HepG2 (cell line): Measurements from ENCODE around the gene PEAK3. TPM values are rescaled to one million over a fixed set of nuclear protein-coding genes. Genes with fewer than 3 reads are reported as not detected.

Source experiments
- CBX1 ChIP-seq: IDR thresholded peaks from one replicate; pipeline ENCODE4 v1.6.1; 2016; ENCODE audit warnings: antibody characterized with exemption, low read depth
- DR1 ChIP-seq: sonication (generic); formaldehyde crosslinking; IDR thresholded peaks from 2 replicates; pipeline ENCODE4 v1.8.0; 2021; ENCODE audit warnings: mild to moderate bottlenecking, missing genetic modification reagents, inconsistent platforms
- HOXD1 ChIP-seq: sonication (generic); formaldehyde crosslinking; IDR thresholded peaks from 2 replicates; pipeline ENCODE4 v1.5.0; 2020; ENCODE audit warnings: missing genetic modification reagents
- IKZF1 ChIP-seq: fragments of 450-650 bp; IDR thresholded peaks from 2 replicates; pipeline ENCODE4 v1.7.1; 2016
- KDM4B ChIP-seq: sonication (generic); formaldehyde crosslinking; IDR thresholded peaks from 2 replicates; pipeline ENCODE4 v1.4.0; 2020; ENCODE audit warnings: missing genetic modification reagents
- NFYC ChIP-seq: IDR thresholded peaks from 2 replicates; pipeline ENCODE4 v1.6.1; 2016; ENCODE audit warnings: missing genetic modification reagents, missing compliant biosample characterization
- SKIL ChIP-seq: sonication (generic); formaldehyde crosslinking; IDR thresholded peaks from 2 replicates; pipeline ENCODE4 v1.8.0; 2022; ENCODE audit warnings: missing genetic modification reagents, mild to moderate bottlenecking, moderate library complexity, borderline replicate concordance
- SP1 ChIP-seq, 2 experiments: fragments of 450-650 bp in 1 of 2; sonication (generic) in 1 of 2; formaldehyde crosslinking in 1 of 2; IDR thresholded peaks; 2 replicates each; pipeline versions ENCODE4 v1.4.0 to v1.6.1; 2016 to 2020; ENCODE audit warnings: missing genetic modification reagents in 1 of 2
- SP5 ChIP-seq: IDR thresholded peaks from 2 replicates; pipeline ENCODE4 v1.6.1; 2016; ENCODE audit warnings: low read depth, borderline replicate concordance
- TCF7L2 ChIP-seq: IDR thresholded peaks from 2 replicates; pipeline ENCODE4 v1.6.1; 2011; ENCODE audit warnings: mild to moderate bottlenecking, low read depth, low read length, moderate library complexity
- ZBTB21 ChIP-seq: sonication (generic); formaldehyde crosslinking; IDR thresholded peaks from 2 replicates; pipeline ENCODE4 v1.4.0; 2020; ENCODE audit warnings: missing genetic modification reagents
- ZNF253 ChIP-seq: sonication (generic); formaldehyde crosslinking; IDR thresholded peaks from 2 replicates; pipeline ENCODE4 v1.8.0; 2022; ENCODE audit warnings: mild to moderate bottlenecking, missing genetic modification reagents, borderline replicate concordance
- ZNF430 ChIP-seq: sonication (generic); formaldehyde crosslinking; IDR thresholded peaks from 2 replicates; pipeline ENCODE4 v1.9.0; 2021; ENCODE audit warnings: mild to moderate bottlenecking, missing genetic modification reagents
- ZNF784 ChIP-seq: sonication (generic); formaldehyde crosslinking; IDR thresholded peaks from 2 replicates; pipeline ENCODE4 v1.5.1; 2020; ENCODE audit warnings: missing genetic modification reagents, mild to moderate bottlenecking, borderline replicate concordance
- polyA plus RNA-seq, 8 experiments: library from polyadenylated mRNA; depleted of rRNA in 3 of 8; stranded (reverse) in 7 of 8; unstranded in 1 of 8; fragments of >200 nt; fragmentation: Illumina TruSeq in 4 of 8; extraction: Trizol in 4 of 8; gene quantifications; 2 replicates each; pipeline versions ENCODE4 v1.2.1 to v1.2.3, GENCODE V29; 2011 to 2016; ENCODE audit warnings: low read depth in 4 of 8, missing spikeins in 1 of 8, mixed read lengths in 1 of 8; ENCODE audit not compliant: insufficient read depth in 1 of 8
- total RNA-seq, 5 experiments: library from RNA; depleted of rRNA; stranded (reverse); fragments of >200 nt; fragmentation: Illumina TruSeq; extraction: Trizol; gene quantifications; 2 replicates each; pipeline ENCODE4 v1.2.3, GENCODE V29; 2016; ENCODE audit warnings: low read depth in 1 of 5
- TF ChIP-seq, protein P1 (sequence below): sonication (generic); formaldehyde crosslinking; IDR thresholded peaks from 2 replicates; pipeline ENCODE4 v1.9.0; 2021; ENCODE audit warnings: mild to moderate bottlenecking, missing genetic modification reagents
- TF ChIP-seq, protein P2 (sequence below): sonication (generic); formaldehyde crosslinking; IDR thresholded peaks from 2 replicates; pipeline ENCODE4 v1.4.0; 2020; ENCODE audit warnings: missing genetic modification reagents, mild to moderate bottlenecking, borderline replicate concordance

Gene PEAK3
- total and polyA plus RNA-seq, 2 of the 13 experiments (the other 11 are each of a cell fraction or from before 2014, with no cell fraction given): not detected

GRCh38 chr19:2269244-2270156, 12.5 kb downstream of the PEAK3 start (continued):
- TF ChIP-seq SKIL (CRISPR knock-in tag) (no peak), SP5 (peak; percentile 78; the same call in 1 of the 2 replicates), KDM4B (0 out of 2 replicates have a peak, but pooled peaks have one; percentile 31), DR1 (CRISPR knock-in tag) (peak; percentile 97), CBX1 (peak; percentile 76), TCF7L2 (no peak), ZBTB21 (peak; percentile 26; the same call in 1 of the 2 replicates), IKZF1 (no peak), ZNF253 (CRISPR knock-in tag) (no peak), HOXD1 (CRISPR knock-in tag) (peak; percentile 44; the same call in 1 of the 2 replicates), NFYC (CRISPR knock-in tag) (peak; percentile 88), SP1 (IDR thresholded peaks at IDR 0.05) (peak; percentile 71; the same call in 1 of the 2 replicates), SP1 (CRISPR knock-in tag; IDR thresholded peaks at IDR 0.05) (peak; percentile 98), ZNF784 (no peak), ZNF430 (CRISPR knock-in tag) (peak; percentile 83)
- TF ChIP-seq, protein P1, sequence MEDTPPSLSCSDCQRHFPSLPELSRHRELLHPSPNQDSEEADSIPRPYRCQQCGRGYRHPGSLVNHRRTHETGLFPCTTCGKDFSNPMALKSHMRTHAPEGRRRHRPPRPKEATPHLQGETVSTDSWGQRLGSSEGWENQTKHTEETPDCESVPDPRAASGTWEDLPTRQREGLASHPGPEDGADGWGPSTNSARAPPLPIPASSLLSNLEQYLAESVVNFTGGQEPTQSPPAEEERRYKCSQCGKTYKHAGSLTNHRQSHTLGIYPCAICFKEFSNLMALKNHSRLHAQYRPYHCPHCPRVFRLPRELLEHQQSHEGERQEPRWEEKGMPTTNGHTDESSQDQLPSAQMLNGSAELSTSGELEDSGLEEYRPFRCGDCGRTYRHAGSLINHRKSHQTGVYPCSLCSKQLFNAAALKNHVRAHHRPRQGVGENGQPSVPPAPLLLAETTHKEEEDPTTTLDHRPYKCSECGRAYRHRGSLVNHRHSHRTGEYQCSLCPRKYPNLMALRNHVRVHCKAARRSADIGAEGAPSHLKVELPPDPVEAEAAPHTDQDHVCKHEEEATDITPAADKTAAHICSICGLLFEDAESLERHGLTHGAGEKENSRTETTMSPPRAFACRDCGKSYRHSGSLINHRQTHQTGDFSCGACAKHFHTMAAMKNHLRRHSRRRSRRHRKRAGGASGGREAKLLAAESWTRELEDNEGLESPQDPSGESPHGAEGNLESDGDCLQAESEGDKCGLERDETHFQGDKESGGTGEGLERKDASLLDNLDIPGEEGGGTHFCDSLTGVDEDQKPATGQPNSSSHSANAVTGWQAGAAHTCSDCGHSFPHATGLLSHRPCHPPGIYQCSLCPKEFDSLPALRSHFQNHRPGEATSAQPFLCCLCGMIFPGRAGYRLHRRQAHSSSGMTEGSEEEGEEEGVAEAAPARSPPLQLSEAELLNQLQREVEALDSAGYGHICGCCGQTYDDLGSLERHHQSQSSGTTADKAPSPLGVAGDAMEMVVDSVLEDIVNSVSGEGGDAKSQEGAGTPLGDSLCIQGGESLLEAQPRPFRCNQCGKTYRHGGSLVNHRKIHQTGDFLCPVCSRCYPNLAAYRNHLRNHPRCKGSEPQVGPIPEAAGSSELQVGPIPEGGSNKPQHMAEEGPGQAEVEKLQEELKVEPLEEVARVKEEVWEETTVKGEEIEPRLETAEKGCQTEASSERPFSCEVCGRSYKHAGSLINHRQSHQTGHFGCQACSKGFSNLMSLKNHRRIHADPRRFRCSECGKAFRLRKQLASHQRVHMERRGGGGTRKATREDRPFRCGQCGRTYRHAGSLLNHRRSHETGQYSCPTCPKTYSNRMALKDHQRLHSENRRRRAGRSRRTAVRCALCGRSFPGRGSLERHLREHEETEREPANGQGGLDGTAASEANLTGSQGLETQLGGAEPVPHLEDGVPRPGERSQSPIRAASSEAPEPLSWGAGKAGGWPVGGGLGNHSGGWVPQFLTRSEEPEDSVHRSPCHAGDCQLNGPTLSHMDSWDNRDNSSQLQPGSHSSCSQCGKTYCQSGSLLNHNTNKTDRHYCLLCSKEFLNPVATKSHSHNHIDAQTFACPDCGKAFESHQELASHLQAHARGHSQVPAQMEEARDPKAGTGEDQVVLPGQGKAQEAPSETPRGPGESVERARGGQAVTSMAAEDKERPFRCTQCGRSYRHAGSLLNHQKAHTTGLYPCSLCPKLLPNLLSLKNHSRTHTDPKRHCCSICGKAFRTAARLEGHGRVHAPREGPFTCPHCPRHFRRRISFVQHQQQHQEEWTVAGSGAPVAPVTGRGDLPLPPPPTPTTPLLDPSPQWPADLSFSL (CRISPR knock-in tag): no peak
- TF ChIP-seq, protein P2, sequence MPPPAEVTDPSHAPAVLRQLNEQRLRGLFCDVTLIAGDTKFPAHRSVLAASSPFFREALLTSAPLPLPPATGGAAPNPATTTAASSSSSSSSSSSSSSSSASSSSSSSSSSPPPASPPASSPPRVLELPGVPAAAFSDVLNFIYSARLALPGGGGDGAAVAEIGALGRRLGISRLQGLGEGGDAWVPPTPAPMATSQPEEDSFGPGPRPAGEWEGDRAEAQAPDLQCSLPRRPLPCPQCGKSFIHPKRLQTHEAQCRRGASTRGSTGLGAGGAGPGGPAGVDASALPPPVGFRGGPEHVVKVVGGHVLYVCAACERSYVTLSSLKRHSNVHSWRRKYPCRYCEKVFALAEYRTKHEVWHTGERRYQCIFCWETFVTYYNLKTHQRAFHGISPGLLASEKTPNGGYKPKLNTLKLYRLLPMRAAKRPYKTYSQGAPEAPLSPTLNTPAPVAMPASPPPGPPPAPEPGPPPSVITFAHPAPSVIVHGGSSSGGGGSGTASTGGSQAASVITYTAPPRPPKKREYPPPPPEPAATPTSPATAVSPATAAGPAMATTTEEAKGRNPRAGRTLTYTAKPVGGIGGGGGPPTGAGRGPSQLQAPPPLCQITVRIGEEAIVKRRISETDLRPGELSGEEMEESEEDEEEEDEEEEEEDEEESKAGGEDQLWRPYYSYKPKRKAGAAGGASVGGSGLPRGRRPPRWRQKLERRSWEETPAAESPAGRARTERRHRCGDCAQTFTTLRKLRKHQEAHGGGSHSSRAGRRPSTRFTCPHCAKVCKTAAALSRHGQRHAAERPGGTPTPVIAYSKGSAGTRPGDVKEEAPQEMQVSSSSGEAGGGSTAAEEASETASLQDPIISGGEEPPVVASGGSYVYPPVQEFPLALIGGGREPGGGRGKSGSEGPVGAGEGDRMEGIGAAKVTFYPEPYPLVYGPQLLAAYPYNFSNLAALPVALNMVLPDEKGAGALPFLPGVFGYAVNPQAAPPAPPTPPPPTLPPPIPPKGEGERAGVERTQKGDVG (CRISPR knock-in tag): no peak
